IPS-15b (cell line): ENCODE data around the gene PHKA2.

Source experiments
- H3K27me3 ChIP-seq: one replicate; pipeline ENCODE4 v1.6.1; 2013; ENCODE audit warnings: low read length; ENCODE audit not compliant: control insufficient read depth, insufficient read depth
- H3K36me3 ChIP-seq: one replicate; pipeline ENCODE4 v1.6.1; 2013; ENCODE audit warnings: low read length; ENCODE audit not compliant: control insufficient read depth, insufficient read depth
- H3K4me1 ChIP-seq: one replicate; pipeline ENCODE4 v1.6.1; 2013; ENCODE audit warnings: mild to moderate bottlenecking, low read length; ENCODE audit not compliant: control insufficient read depth, insufficient read depth
- H3K4me3 ChIP-seq: one replicate; pipeline ENCODE4 v1.5.1; 2013; ENCODE audit warnings: low read depth, low read length
- H3K9ac ChIP-seq: one replicate; pipeline ENCODE4 v1.6.1; 2013; ENCODE audit warnings: low read depth, mild to moderate bottlenecking, low read length
- H3K9me3 ChIP-seq: one replicate; pipeline ENCODE4 v1.6.1; 2013; ENCODE audit warnings: mild to moderate bottlenecking, low read length; ENCODE audit not compliant: control insufficient read depth, insufficient read depth

The PHKA2 gene

GRCh38 chrX:18970465-18970864, 13.4 kb downstream of the PHKA2 start:
- H3K36me3 ChIP-seq: no peaks in the 10 kb centered on the region
- H3K27me3 ChIP-seq: no peaks in the 10 kb centered on the region
- no peak overlapping the region for H3K9ac ChIP-seq
- no peaks in the 10 kb centered on the region for H3K4me1 ChIP-seq
- no peak overlapping the region for H3K4me3 ChIP-seq
- no peaks in the 10 kb centered on the region for H3K9me3 ChIP-seq

DNA sequence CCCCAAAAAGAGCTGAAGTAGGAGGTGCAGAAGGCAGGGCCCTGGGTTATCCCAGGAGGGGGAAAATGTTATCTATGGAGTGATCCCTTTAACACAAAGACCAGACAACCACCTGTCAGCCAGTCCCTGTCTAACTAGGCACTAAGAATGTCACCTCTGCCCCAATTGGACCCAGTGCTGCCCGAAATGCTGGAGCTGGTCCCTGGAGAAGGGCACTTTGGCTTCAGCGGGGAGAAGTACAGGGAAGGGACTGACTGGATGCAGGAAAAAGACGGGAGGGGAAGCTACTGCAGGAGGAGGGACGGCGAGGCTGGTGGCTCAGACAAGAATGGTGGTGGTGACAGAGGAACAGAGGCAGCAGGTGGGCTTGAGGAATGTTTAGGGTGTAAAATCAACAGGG, 17.3 kb downstream of the PHKA2 start:
- H3K9me3 ChIP-seq: no peaks in the 10 kb centered on the region

DNA sequence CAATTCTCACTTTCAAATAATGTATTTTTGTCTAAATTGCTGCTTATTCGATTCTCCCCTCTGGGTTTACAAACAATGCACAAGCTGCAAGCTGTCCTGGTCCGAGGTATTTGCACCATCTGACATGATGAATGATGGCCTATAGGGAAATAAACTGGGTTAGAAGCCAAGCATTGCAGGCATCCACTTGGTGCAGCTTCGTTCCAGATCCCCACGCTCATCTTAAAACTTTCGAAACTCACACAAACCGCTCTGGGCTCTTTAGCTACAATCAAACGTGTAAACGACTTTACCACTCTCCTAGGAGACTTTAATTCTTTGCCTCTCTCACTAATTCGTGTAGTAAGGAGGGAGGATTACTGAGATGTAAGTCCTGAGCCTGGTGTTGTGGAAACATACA, 19.0 kb downstream of the PHKA2 start:
- Histone ChIP-seq H3K4me1 (no peaks in the 10 kb centered on the region), H3K9ac (no peak overlapping the region), H3K4me3 (no peak overlapping the region), H3K27me3 (no peaks in the 10 kb centered on the region), H3K9me3 (no peaks in the 10 kb centered on the region), H3K36me3 (no peaks in the 10 kb centered on the region)

More for the DNA sequence above, 17.3 kb downstream of the PHKA2 start:
- no peaks in the 10 kb centered on the region for H3K36me3 ChIP-seq
- H3K4me3 ChIP-seq: no peak overlapping the region
- no peaks in the 10 kb centered on the region for H3K4me1 ChIP-seq
- no peak overlapping the region for H3K9ac ChIP-seq
- H3K27me3 ChIP-seq: no peaks in the 10 kb centered on the region

DNA sequence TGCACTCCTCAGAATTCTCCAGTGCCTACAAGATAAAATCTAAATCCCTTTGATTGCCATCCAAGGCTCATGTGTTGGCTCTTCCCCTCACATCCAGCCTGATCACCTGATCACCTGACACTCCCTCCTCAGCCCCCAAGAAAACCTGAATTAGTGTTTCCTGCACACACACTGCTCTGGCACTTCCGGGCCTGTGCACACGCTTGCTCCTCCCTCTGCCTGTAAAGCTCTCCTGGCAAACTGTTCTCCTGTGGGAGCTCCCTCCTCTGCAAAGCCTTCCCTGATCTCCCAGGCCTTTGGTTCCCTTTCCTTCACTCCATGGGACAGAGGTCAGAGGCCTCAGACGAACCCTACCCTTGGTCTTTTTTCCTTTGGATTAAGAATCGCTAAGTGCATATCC, 19.9 kb downstream of the PHKA2 start:
- Histone ChIP-seq H3K27me3 (no peaks in the 10 kb centered on the region), H3K9ac (no peak overlapping the region), H3K36me3 (no peaks in the 10 kb centered on the region), H3K9me3 (no peaks in the 10 kb centered on the region), H3K4me1 (no peaks in the 10 kb centered on the region), H3K4me3 (no peak overlapping the region)

GRCh38 chrX:18962329-18962728, 21.6 kb downstream of the PHKA2 start:
- Histone ChIP-seq H3K27me3 (no peaks in the 10 kb centered on the region), H3K36me3 (no peaks in the 10 kb centered on the region), H3K4me3 (no peak overlapping the region), H3K9ac (no peak overlapping the region), H3K4me1 (no peaks in the 10 kb centered on the region), H3K9me3 (no peaks in the 10 kb centered on the region)

- Histone ChIP-seq H3K9ac (no peak overlapping the region), H3K9me3 (no peaks in the 10 kb centered on the region), H3K4me3 (no peak overlapping the region), H3K36me3 (no peaks in the 10 kb centered on the region), H3K4me1 (no peaks in the 10 kb centered on the region), H3K27me3 (no peaks in the 10 kb centered on the region)
These were observed 22.2 kb downstream of the PHKA2 start for GRCh38 chrX:18961686-18962085.

DNA sequence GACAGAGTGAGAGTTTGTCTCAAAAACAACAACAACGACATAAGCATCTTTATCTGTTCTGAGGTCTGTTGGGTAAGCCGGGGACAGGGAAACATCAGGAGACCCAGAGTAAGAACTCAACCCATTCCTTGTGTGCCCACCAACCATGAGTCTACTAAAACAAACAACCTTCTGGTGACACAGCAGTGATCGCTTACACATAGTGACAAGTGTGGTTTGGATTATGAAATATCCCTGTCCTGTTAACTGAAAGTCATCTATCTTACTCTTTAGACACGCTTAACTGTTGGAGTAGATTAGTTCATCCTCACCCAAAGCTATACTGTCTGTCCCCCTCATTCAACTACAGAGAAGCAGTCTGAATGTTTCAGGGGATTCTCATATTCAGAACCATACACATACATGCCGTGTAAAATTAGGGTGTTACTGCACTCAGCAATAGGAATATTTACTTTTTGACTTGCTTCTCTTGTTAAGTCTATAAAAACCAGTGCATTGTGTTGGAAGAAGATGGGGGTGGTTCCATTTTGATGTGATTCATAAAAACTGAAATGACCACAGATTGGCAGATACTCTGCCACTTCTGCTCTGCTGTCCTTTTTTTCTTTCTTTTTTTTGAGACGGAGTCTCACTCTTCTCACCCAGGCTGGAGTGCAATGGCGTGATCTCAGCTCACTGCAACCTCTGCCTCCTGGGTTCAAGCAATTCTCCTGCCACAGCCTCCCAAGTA, 27.4 kb downstream of the PHKA2 start:
- H3K9ac ChIP-seq: no peak overlapping the region
- no peaks in the 10 kb centered on the region for H3K27me3 ChIP-seq
- H3K36me3 ChIP-seq: no peaks in the 10 kb centered on the region
- no peaks in the 10 kb centered on the region for H3K9me3 ChIP-seq
- no peaks in the 10 kb centered on the region for H3K4me1 ChIP-seq
- H3K4me3 ChIP-seq: no peak overlapping the region

DNA sequence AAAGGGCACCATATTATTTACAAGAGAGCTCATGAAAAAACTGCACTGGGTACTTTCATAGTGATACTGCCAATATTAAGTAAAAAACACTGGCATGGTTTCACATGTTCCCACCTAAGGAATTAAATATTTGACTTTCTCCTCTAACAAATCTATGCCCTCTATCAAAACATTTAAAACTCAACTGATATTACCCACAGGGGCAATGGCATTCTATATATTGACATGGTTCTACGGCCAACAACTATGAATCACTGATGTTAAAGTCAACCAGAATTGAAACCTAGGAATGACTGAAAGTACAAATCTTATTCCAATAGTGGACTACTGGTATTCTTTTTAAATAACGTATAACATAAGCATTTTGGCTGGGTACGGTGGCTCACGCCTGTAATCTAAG, 28.2 kb downstream of the PHKA2 start:
- no peaks in the 10 kb centered on the region for H3K9me3 ChIP-seq
- no peak overlapping the region for H3K4me3 ChIP-seq
- no peaks in the 10 kb centered on the region for H3K36me3 ChIP-seq
- no peak overlapping the region for H3K9ac ChIP-seq
- H3K27me3 ChIP-seq: no peaks in the 10 kb centered on the region
- H3K4me1 ChIP-seq: no peaks in the 10 kb centered on the region

DNA sequence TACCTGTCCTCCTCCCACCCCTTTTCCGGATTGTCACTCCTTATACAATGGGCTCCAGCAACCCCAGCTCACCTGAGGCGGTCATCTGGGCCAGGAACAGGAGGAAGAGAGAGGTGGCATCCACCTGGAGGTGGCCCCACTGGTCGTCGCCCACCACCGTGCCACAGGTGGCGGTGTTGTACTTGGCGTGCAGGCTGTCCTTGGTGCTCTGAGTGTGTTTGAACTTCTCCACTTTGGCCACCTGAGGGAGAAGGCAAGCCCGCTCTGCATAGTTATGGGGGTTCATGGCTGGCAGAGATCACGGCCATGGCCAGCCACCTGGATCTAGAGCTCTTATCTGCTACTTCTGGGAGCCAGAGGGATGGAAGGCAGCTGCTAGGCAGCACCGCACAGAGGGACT, 32.9 kb downstream of the PHKA2 start:
- no peaks in the 10 kb centered on the region for H3K9me3 ChIP-seq
- no peak overlapping the region for H3K4me3 ChIP-seq
- H3K27me3 ChIP-seq: no peaks in the 10 kb centered on the region
- H3K36me3 ChIP-seq: no peaks in the 10 kb centered on the region
- H3K4me1 ChIP-seq: no peaks in the 10 kb centered on the region
- H3K9ac ChIP-seq: no peak overlapping the region

GRCh38 chrX:18949944-18950301, 34.0 kb downstream of the PHKA2 start:
- Histone ChIP-seq H3K27me3 (no peaks in the 10 kb centered on the region), H3K4me1 (no peaks in the 10 kb centered on the region), H3K9me3 (no peaks in the 10 kb centered on the region), H3K4me3 (no peak overlapping the region), H3K36me3 (no peaks in the 10 kb centered on the region), H3K9ac (no peak overlapping the region)

- H3K27me3 ChIP-seq: no peaks in the 10 kb centered on the region
- H3K9ac ChIP-seq: no peak overlapping the region
- no peaks in the 10 kb centered on the region for H3K36me3 ChIP-seq
These were observed 34.5 kb downstream of the PHKA2 start for GRCh38 chrX:18949291-18949943.

DNA sequence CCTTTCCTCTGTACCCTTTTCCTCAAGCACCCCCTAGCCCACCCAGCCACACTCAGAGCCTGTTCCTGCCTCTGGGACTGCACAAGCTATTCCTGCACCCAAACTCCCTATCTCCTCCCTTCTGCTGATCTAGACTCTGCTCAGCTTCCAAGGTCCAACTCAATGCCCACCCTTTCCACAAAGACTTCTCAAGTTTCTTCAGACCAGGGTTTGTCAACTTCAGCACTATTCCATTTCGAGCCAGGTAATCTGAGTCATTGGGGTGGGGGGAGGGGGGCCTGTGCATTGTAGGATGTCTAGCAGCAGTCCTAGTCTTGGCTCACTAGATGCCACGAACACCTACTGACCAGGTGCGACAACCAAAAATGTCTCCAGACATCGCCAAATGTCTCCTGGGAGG, 37.3 kb downstream of the PHKA2 start:
- Histone ChIP-seq H3K9me3 (no peaks in the 10 kb centered on the region), H3K4me3 (no peak overlapping the region), H3K27me3 (no peaks in the 10 kb centered on the region), H3K4me1 (no peaks in the 10 kb centered on the region), H3K9ac (no peak overlapping the region), H3K36me3 (no peaks in the 10 kb centered on the region)

More at GRCh38 chrX:18949291-18949943, 34.5 kb downstream of the PHKA2 start:
- Histone ChIP-seq H3K4me1 (no peaks in the 10 kb centered on the region), H3K9me3 (no peaks in the 10 kb centered on the region), H3K4me3 (no peak overlapping the region)
